ENCODE measurements around the gene ATF1. TPM values are rescaled to one million over a fixed set of nuclear protein-coding genes. Genes with fewer than 3 reads are reported as not detected.
"Not testable (repeated sequence)": the region's sequence is repeated elsewhere in the genome, so short reads cannot be mapped to it uniquely, and the experiment has no call there.

Gene ATF1
- total RNA-seq, 2 donors from 2014 or later, result 53.8 to 55.7 TPM

- no peak overlapping the region for H3K4me3 Mint-ChIP-seq
- ATAC-seq (replicated peaks), result peak; percentile 79
- H3K36me3 Mint-ChIP-seq (ENCODE audit: low read depth), result peaks cover 97% of the 10 kb centered on the region
- no peaks in the 10 kb centered on the region for H3K9me3 Mint-ChIP-seq
- peak overlapping the region; percentile 83 for H3K27ac Mint-ChIP-seq
- H3K4me1 Mint-ChIP-seq, result no peaks in the 10 kb centered on the region
- H3K27me3 Mint-ChIP-seq, result no peaks in the 10 kb centered on the region
Observed at GRCh38 chr12:50740307-50740706, 23.6 kb upstream of the ATF1 start.

- H3K27ac Mint-ChIP-seq, result no peak overlapping the region
- no peaks in the 10 kb centered on the region for H3K9me3 Mint-ChIP-seq
- no peaks in the 10 kb centered on the region for H3K4me1 Mint-ChIP-seq
- H3K27me3 Mint-ChIP-seq, result no peaks in the 10 kb centered on the region
- no peak for ATAC-seq (replicated peaks)
- no peak overlapping the region for H3K4me3 Mint-ChIP-seq
- peaks cover 92% of the 10 kb centered on the region for H3K36me3 Mint-ChIP-seq (ENCODE audit: low read depth)
Observed at GRCh38 chr12:50742776-50743175, 21.1 kb upstream of the ATF1 start.

GRCh38 chr12:50745861-50746260 is 18.0 kb upstream of the ATF1 start:
- Mint-ChIP-seq H3K27ac (no peak overlapping the region), H3K4me1 (no peaks in the 10 kb centered on the region), H3K4me3 (no peak overlapping the region), H3K27me3 (no peaks in the 10 kb centered on the region), H3K9me3 (no peaks in the 10 kb centered on the region), H3K36me3 (ENCODE audit: low read depth) (peaks cover 78% of the 10 kb centered on the region)
- no peak for ATAC-seq (replicated peaks)

- no peak overlapping the region for H3K4me3 Mint-ChIP-seq
- H3K27ac Mint-ChIP-seq, result no peak overlapping the region
- no peak for ATAC-seq (replicated peaks)
- no peaks in the 10 kb centered on the region for H3K27me3 Mint-ChIP-seq
- H3K4me1 Mint-ChIP-seq, result no peaks in the 10 kb centered on the region
- peaks cover 72% of the 10 kb centered on the region for H3K36me3 Mint-ChIP-seq (ENCODE audit: low read depth)
- no peaks in the 10 kb centered on the region for H3K9me3 Mint-ChIP-seq
Observed at GRCh38 chr12:50746431-50746830, 17.5 kb upstream of the ATF1 start.

- Mint-ChIP-seq H3K4me1 (no peaks in the 10 kb centered on the region), H3K4me3 (no peak overlapping the region), H3K27ac (no peak overlapping the region), H3K27me3 (no peaks in the 10 kb centered on the region), H3K9me3 (no peaks in the 10 kb centered on the region), H3K36me3 (ENCODE audit: low read depth) (peaks cover 59% of the 10 kb centered on the region)
- no peak for ATAC-seq (replicated peaks)
Observed at GRCh38 chr12:50747817-50748216, 16.1 kb upstream of the ATF1 start.

- ATAC-seq (replicated peaks), result no peak
- H3K9me3 Mint-ChIP-seq, result no peaks in the 10 kb centered on the region
- no peaks in the 10 kb centered on the region for H3K27me3 Mint-ChIP-seq
- no peaks in the 10 kb centered on the region for H3K4me1 Mint-ChIP-seq
- H3K4me3 Mint-ChIP-seq, result no peak overlapping the region
- peaks cover 43% of the 10 kb centered on the region for H3K36me3 Mint-ChIP-seq (ENCODE audit: low read depth)
- peak overlapping the region; percentile 54 for H3K27ac Mint-ChIP-seq
Observed at GRCh38 chr12:50749459-50749882, 14.4 kb upstream of the ATF1 start.

- Mint-ChIP-seq H3K27ac (peak overlapping the region; percentile 54), H3K4me3 (no peak overlapping the region)
Observed at GRCh38 chr12:50750366-50750765, 13.5 kb upstream of the ATF1 start.

GRCh38 chr12:50751948-50752721 is 11.8 kb upstream of the ATF1 start:
- H3K27ac Mint-ChIP-seq, result peak overlapping the region; percentile 8
- no peaks in the 10 kb centered on the region for H3K27me3 Mint-ChIP-seq
- no peak overlapping the region for H3K4me3 Mint-ChIP-seq
- H3K9me3 Mint-ChIP-seq, result no peaks in the 10 kb centered on the region
- no peak for ATAC-seq (replicated peaks)
- H3K36me3 Mint-ChIP-seq (ENCODE audit: low read depth), result peaks cover 20% of the 10 kb centered on the region
- H3K4me1 Mint-ChIP-seq, result no peaks in the 10 kb centered on the region

More at GRCh38 chr12:50750366-50750765, 13.5 kb upstream of the ATF1 start:
- H3K27me3 Mint-ChIP-seq, result no peaks in the 10 kb centered on the region
- H3K4me1 Mint-ChIP-seq, result no peaks in the 10 kb centered on the region
- no peaks in the 10 kb centered on the region for H3K9me3 Mint-ChIP-seq
- ATAC-seq (replicated peaks), result no peak
- peaks cover 34% of the 10 kb centered on the region for H3K36me3 Mint-ChIP-seq (ENCODE audit: low read depth)

- Mint-ChIP-seq H3K4me1 (no peaks in the 10 kb centered on the region), H3K9me3 (no peaks in the 10 kb centered on the region), H3K4me3 (no peak overlapping the region), H3K36me3 (ENCODE audit: low read depth) (peaks cover 10% of the 10 kb centered on the region), H3K27ac (no peak overlapping the region), H3K27me3 (no peaks in the 10 kb centered on the region)
- no peak for ATAC-seq (replicated peaks)
Observed at GRCh38 chr12:50753232-50753769, 10.6 kb upstream of the ATF1 start.

GRCh38 chr12:50764286-50765094 is 589 bp downstream of the ATF1 start:
- Mint-ChIP-seq H3K36me3 (ENCODE audit: low read depth) (peaks cover 13% of the 10 kb centered on the region), H3K27ac (peak overlapping the region; percentile 98), H3K9me3 (no peaks in the 10 kb centered on the region), H3K27me3 (no peaks in the 10 kb centered on the region), H3K4me1 (peaks cover 25% of the 10 kb centered on the region), H3K4me3 (peak overlapping the region; percentile 91)
- peak; percentile 61 for ATAC-seq (replicated peaks)

GRCh38 chr12:50765095-50765911 is 1.4 kb downstream of the ATF1 start:
- H3K27ac Mint-ChIP-seq, result peak overlapping the region; percentile 98
- peak overlapping the region; percentile 91 for H3K4me3 Mint-ChIP-seq
- ATAC-seq (replicated peaks), result peak; percentile 37
- no peaks in the 10 kb centered on the region for H3K27me3 Mint-ChIP-seq
- no peaks in the 10 kb centered on the region for H3K9me3 Mint-ChIP-seq
- H3K4me1 Mint-ChIP-seq, result peaks cover 25% of the 10 kb centered on the region
- peaks cover 15% of the 10 kb centered on the region for H3K36me3 Mint-ChIP-seq (ENCODE audit: low read depth)

GRCh38 chr12:50768391-50768790 is 4.5 kb downstream of the ATF1 start:
- no peak overlapping the region for H3K27ac Mint-ChIP-seq
- ATAC-seq (replicated peaks), result no peak
- H3K27me3 Mint-ChIP-seq, result no peaks in the 10 kb centered on the region
- peaks cover 40% of the 10 kb centered on the region for H3K36me3 Mint-ChIP-seq (ENCODE audit: low read depth)
- H3K4me3 Mint-ChIP-seq, result no peak overlapping the region
- H3K9me3 Mint-ChIP-seq, result no peaks in the 10 kb centered on the region
- H3K4me1 Mint-ChIP-seq, result peaks cover 24% of the 10 kb centered on the region

GRCh38 chr12:50768813-50769212 is 4.9 kb downstream of the ATF1 start:
- Mint-ChIP-seq H3K4me1 (peaks cover 28% of the 10 kb centered on the region), H3K36me3 (ENCODE audit: low read depth) (peaks cover 37% of the 10 kb centered on the region)
- H3K27me3 Mint-ChIP-seq; H3K4me3 Mint-ChIP-seq; H3K9me3 Mint-ChIP-seq; H3K27ac Mint-ChIP-seq; ATAC-seq (replicated peaks): not testable (repeated sequence)

GRCh38 chr12:50771409-50771808 is 7.5 kb downstream of the ATF1 start:
- H3K9me3 Mint-ChIP-seq, result no peaks in the 10 kb centered on the region
- no peak overlapping the region for H3K27ac Mint-ChIP-seq
- ATAC-seq (replicated peaks), result no peak
- peaks cover 37% of the 10 kb centered on the region for H3K36me3 Mint-ChIP-seq (ENCODE audit: low read depth)
- H3K27me3 Mint-ChIP-seq, result no peaks in the 10 kb centered on the region
- H3K4me3 Mint-ChIP-seq, result no peak overlapping the region
- H3K4me1 Mint-ChIP-seq, result peaks cover 17% of the 10 kb centered on the region
